ENCODE data around the gene ITGB4.
A peak's percentile ranks its signal among the peaks of the same experiment; 100 is the strongest.

The ITGB4 gene

GRCh38 chr17:75706042-75706728 is 15.1 kb upstream of the ITGB4 start:
- Mint-ChIP-seq H3K27me3 (no peaks in the 10 kb centered on the region), H3K4me3 (no peak overlapping the region), H3K4me1 (ENCODE audit: low read depth) (no peaks in the 10 kb centered on the region), H3K9me3 (no peaks in the 10 kb centered on the region), H3K27ac (no peak overlapping the region), H3K36me3 (ENCODE audit: low read depth) (peaks cover 76% of the 10 kb centered on the region)
- intact Hi-C loops (cut with micrococcal nuclease), result no loop called here

DNA sequence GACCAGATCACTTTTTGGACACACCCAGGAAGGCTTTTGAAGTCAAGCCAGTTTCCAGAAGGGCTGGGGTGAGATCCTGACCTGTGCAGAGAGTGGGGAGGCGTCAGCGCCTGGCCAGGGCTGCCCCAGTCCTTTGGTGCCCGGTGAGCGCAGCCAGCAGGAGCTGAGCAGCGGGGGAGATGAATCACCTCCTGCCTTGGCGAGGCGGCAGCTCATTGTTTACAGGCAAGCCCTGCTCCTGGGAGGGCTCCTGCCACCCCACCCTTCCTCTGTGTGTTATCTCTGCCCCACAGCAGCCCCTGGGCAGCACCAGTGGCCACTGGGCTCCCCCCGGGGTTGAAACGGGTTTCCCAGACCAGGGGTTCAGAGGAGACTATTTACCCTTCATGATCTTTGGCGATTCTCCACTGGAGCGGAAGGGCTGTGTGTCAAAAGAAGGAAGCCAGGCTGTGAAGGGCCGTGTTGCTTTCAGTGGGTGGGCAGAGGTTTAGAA is 14.1 kb upstream of the ITGB4 start:
- H3K4me1 Mint-ChIP-seq (ENCODE audit: low read depth), result no peaks in the 10 kb centered on the region
- H3K27ac Mint-ChIP-seq, result no peak overlapping the region
- H3K36me3 Mint-ChIP-seq (ENCODE audit: low read depth), result peaks cover 67% of the 10 kb centered on the region
- no peak overlapping the region for H3K4me3 Mint-ChIP-seq
- no peaks in the 10 kb centered on the region for H3K9me3 Mint-ChIP-seq
- intact Hi-C loops (cut with micrococcal nuclease), result no loop called here
- H3K27me3 Mint-ChIP-seq, result no peaks in the 10 kb centered on the region

GRCh38 chr17:75712446-75712845 is 8.8 kb upstream of the ITGB4 start:
- peaks cover 14% of the 10 kb centered on the region for H3K36me3 Mint-ChIP-seq (ENCODE audit: low read depth)

GRCh38 chr17:75719732-75720131 is 1.5 kb upstream of the ITGB4 start:
- intact Hi-C loops (cut with micrococcal nuclease), result no loop called here
- Mint-ChIP-seq H3K4me3 (no peak overlapping the region), H3K36me3 (ENCODE audit: low read depth) (no peaks in the 10 kb centered on the region), H3K4me1 (ENCODE audit: low read depth) (peaks cover 17% of the 10 kb centered on the region), H3K9me3 (no peaks in the 10 kb centered on the region), H3K27me3 (peaks cover 54% of the 10 kb centered on the region), H3K27ac (no peak overlapping the region)

More at GRCh38 chr17:75712446-75712845, 8.8 kb upstream of the ITGB4 start:
- intact Hi-C loops (cut with micrococcal nuclease), result no loop called here
- Mint-ChIP-seq H3K4me3 (no peak overlapping the region), H3K27ac (no peak overlapping the region), H3K27me3 (peaks cover 10% of the 10 kb centered on the region), H3K4me1 (ENCODE audit: low read depth) (no peaks in the 10 kb centered on the region), H3K9me3 (no peaks in the 10 kb centered on the region)

GRCh38 chr17:75721463-75722011 is 278 bp downstream of the ITGB4 start:
- Mint-ChIP-seq H3K27me3 (peaks cover 52% of the 10 kb centered on the region), H3K9me3 (no peaks in the 10 kb centered on the region), H3K27ac (no peak overlapping the region), H3K36me3 (ENCODE audit: low read depth) (no peaks in the 10 kb centered on the region), H3K4me3 (no peak overlapping the region), H3K4me1 (ENCODE audit: low read depth) (peaks cover 17% of the 10 kb centered on the region)
- intact Hi-C loops (cut with micrococcal nuclease), result no loop called here

DNA sequence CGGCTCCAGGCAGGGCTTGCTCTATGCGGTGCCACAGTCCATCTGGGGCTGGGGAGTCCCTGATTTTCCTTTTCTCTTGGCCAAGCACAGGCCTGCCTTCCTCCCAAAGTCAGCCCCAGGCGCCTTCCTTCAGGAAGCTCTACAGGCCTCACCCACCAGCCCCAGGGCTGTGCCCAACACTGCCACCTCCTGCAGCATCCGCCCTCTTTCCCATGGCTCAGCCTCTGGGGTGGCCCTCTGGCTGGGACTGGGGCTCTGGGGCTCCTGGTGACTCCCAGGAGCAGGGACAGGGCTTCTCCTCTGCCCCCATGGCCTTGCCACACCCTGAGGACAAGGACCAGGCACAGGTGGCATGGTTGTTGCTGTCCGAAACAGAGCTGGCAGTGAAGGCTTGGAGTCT is 817 bp downstream of the ITGB4 start:
- intact Hi-C loops (cut with micrococcal nuclease), result no loop called here
- no peak overlapping the region for H3K27ac Mint-ChIP-seq
- H3K9me3 Mint-ChIP-seq, result no peaks in the 10 kb centered on the region
- H3K27me3 Mint-ChIP-seq, result peaks cover 47% of the 10 kb centered on the region
- peaks cover 17% of the 10 kb centered on the region for H3K4me1 Mint-ChIP-seq (ENCODE audit: low read depth)
- no peaks in the 10 kb centered on the region for H3K36me3 Mint-ChIP-seq (ENCODE audit: low read depth)
- H3K4me3 Mint-ChIP-seq, result no peak overlapping the region

DNA sequence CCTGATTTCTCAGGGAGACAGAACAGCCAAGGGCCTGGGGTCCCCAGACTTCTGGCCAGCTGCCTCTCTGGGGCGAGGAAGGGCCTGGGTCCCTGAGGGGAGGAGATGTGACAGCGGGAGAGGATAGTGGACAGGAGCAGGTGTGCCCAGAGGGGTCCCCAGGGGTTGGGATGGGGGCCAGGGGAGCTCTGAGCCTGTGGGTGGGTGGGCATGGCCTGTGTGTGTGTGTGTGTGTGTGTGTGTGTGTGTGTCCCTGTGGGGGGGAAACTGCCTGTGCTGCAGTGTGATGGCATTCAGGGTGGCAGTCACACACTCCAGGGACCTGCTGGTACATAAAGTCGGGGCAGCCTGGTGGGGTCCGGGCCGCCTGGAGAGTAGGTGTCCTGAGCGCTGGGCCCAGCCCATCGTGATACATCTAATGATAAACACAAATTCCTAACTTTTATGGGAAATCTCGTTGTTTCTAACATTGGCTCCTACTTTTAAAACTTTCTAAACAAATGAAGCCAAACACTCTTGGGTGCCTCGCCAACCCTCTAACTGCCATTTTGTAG is 1.4 kb downstream of the ITGB4 start:
- Mint-ChIP-seq H3K27ac (peak overlapping the region; percentile 19), H3K36me3 (ENCODE audit: low read depth) (no peaks in the 10 kb centered on the region), H3K4me3 (no peak overlapping the region), H3K4me1 (ENCODE audit: low read depth) (peaks cover 17% of the 10 kb centered on the region), H3K27me3 (peaks cover 45% of the 10 kb centered on the region), H3K9me3 (no peaks in the 10 kb centered on the region)
- intact Hi-C loops (cut with micrococcal nuclease), result no loop called here

- no peak overlapping the region for H3K4me3 Mint-ChIP-seq
- H3K27me3 Mint-ChIP-seq, result peaks cover 44% of the 10 kb centered on the region
- no peaks in the 10 kb centered on the region for H3K9me3 Mint-ChIP-seq
- H3K27ac Mint-ChIP-seq, result peak overlapping the region; percentile 19
- H3K36me3 Mint-ChIP-seq (ENCODE audit: low read depth), result no peaks in the 10 kb centered on the region
- intact Hi-C loops (cut with micrococcal nuclease), result no loop called here
- H3K4me1 Mint-ChIP-seq (ENCODE audit: low read depth), result peaks cover 17% of the 10 kb centered on the region
Measured at GRCh38 chr17:75723171-75723930, 2.1 kb downstream of the ITGB4 start.

DNA sequence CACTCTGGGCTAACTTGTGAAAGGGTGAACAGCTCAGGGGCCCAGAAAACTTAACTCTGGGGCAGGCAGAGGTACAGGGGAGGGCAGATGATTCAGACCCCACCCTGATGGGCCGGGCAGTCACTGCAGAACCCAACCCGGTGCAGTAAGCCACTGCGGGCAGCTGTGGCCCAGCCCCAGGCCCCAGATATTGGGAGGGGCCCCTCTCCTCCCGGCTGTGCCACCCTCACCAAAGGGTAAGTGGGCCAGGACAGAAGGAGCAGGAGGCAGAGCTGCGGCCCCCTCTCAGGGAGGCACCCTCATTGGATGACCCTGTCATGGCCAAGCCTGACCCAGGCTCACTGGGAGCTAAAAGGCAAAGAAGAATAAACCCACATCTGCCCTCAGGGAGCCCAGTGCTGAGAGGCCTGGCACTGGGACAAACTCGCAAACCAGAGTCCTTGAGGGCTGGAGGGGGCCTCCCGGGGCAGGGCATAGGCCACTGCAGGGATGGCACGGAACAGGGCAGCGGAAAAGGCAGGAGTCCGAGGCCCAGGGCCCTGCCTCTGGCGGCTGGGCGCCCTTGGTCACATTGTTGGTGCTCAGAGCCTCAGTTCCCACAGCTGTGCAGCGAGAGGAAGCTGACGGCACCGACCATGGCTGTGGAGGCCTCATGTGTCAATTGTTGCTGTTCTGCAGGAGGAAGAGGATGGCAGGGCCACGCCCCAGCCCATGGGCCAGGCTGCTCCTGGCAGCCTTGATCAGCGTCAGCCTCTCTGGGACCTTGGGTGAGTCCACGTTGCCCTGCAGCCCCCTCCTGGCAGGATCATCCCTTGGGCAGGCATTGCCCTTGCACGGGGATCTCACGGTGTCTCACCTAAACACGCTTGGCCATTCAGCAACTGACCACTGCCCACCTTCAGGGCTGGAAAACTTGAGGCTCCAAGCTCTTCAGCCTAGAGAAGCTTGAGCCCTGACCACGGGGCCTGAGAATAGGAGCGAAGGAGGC is 3.1 kb downstream of the ITGB4 start:
- Mint-ChIP-seq H3K27me3 (peaks cover 36% of the 10 kb centered on the region), H3K9me3 (no peaks in the 10 kb centered on the region), H3K4me1 (ENCODE audit: low read depth) (peaks cover 17% of the 10 kb centered on the region), H3K27ac (no peak overlapping the region), H3K36me3 (ENCODE audit: low read depth) (no peaks in the 10 kb centered on the region), H3K4me3 (no peak overlapping the region)
- intact Hi-C loops (cut with micrococcal nuclease), result no loop called here

- intact Hi-C loops (cut with micrococcal nuclease), result no loop called here
- peaks cover 24% of the 10 kb centered on the region for H3K27me3 Mint-ChIP-seq
- no peaks in the 10 kb centered on the region for H3K36me3 Mint-ChIP-seq (ENCODE audit: low read depth)
- H3K4me1 Mint-ChIP-seq (ENCODE audit: low read depth), result peaks cover 15% of the 10 kb centered on the region
- no peak overlapping the region for H3K27ac Mint-ChIP-seq
- H3K4me3 Mint-ChIP-seq, result no peak overlapping the region
- no peaks in the 10 kb centered on the region for H3K9me3 Mint-ChIP-seq
Measured at GRCh38 chr17:75725504-75725903, 4.2 kb downstream of the ITGB4 start.

- Mint-ChIP-seq H3K9me3 (no peaks in the 10 kb centered on the region), H3K36me3 (ENCODE audit: low read depth) (no peaks in the 10 kb centered on the region), H3K4me3 (no peak overlapping the region), H3K27me3 (peaks cover 13% of the 10 kb centered on the region), H3K4me1 (ENCODE audit: low read depth) (peaks cover 12% of the 10 kb centered on the region), H3K27ac (no peak overlapping the region)
- intact Hi-C loops (cut with micrococcal nuclease), result no loop called here
Measured at GRCh38 chr17:75727391-75727790, 6.1 kb downstream of the ITGB4 start.

- H3K36me3 Mint-ChIP-seq (ENCODE audit: low read depth), result no peaks in the 10 kb centered on the region
- peaks cover 4% of the 10 kb centered on the region for H3K4me1 Mint-ChIP-seq (ENCODE audit: low read depth)
- no peak overlapping the region for H3K4me3 Mint-ChIP-seq
- H3K27me3 Mint-ChIP-seq, result peaks cover 6% of the 10 kb centered on the region
- H3K27ac Mint-ChIP-seq, result no peak overlapping the region
- intact Hi-C loops (cut with micrococcal nuclease), result no loop called here
- H3K9me3 Mint-ChIP-seq, result no peaks in the 10 kb centered on the region
Measured at GRCh38 chr17:75729351-75729750, 8.1 kb downstream of the ITGB4 start.

DNA sequence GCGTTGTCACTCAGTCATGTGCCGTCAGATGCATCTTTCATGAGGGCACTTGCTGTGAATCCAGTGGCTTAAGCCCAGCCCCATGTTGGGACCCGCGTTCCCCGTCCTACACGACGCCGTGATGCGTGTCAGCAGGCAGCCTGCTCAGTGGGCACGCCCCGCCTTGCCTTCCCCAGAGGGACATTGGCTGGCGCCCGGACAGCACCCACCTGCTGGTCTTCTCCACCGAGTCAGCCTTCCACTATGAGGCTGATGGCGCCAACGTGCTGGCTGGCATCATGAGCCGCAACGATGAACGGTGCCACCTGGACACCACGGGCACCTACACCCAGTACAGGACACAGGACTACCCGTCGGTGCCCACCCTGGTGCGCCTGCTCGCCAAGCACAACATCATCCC is 8.8 kb downstream of the ITGB4 start:
- no peak overlapping the region for H3K27ac Mint-ChIP-seq
- H3K4me3 Mint-ChIP-seq, result no peak overlapping the region
- no peaks in the 10 kb centered on the region for H3K36me3 Mint-ChIP-seq (ENCODE audit: low read depth)
- no peaks in the 10 kb centered on the region for H3K9me3 Mint-ChIP-seq
- intact Hi-C loops (cut with micrococcal nuclease), result no loop called here
- H3K4me1 Mint-ChIP-seq (ENCODE audit: low read depth), result no peaks in the 10 kb centered on the region
- peaks cover 6% of the 10 kb centered on the region for H3K27me3 Mint-ChIP-seq

All from dendritic cell treated with granulocyte-macrophage colony-stimulating factor and Interleukin-4, amounts not matched to agents 40 ng/mL and 50 ng/mL, for 4 days (primary cell).